ENCODE measurements around the gene SIGLEC7.

Gene SIGLEC7

DNA sequence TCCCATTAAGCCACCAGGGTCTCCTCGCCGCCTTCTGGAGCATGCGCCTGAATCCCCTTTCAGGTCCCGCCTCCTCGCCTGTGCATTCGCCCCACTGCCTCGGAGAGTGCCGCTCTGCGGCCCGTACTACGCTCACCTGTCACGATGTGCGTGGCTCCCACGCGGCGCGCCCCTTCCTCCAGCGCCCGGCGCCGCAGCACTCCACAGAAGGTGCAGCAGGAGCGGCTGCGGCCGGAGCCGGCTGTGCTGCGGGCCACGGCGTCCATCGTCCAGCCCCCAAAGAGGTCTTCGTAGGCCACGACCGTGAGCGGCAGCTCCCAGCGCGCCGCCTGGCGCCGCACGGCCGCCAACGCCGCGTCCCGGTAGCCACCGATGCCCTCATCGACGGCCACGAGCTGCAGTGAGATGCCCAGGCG lies 38.2 kb upstream of the SIGLEC7 start:
- Histone ChIP-seq H3K9me3 (ENCODE audit: insufficient read depth, low read depth, low read length) (peaks cover 5% of the 10 kb centered on the region), H3K23ac (ENCODE audit: low read length) (no peak overlapping the region), H3K36me3 (ENCODE audit: control insufficient read depth in 1 of 2, insufficient read depth in 2 of 2, low read length in 2 of 2) (peaks cover 22 to 23% of the 10 kb centered on the region in 2 experiments), H3K9ac (ENCODE audit: low read length) (no peak overlapping the region), H4K91ac (ENCODE audit: low read depth, low read length) (no peak overlapping the region), H3K18ac (ENCODE audit: low read length) (no peak overlapping the region), H3K4ac (ENCODE audit: low read depth, low read length) (no peak overlapping the region), H2AFZ (ENCODE audit: insufficient read depth, low read length, poor library complexity) (no peak overlapping the region), H2BK5ac (ENCODE audit: low read depth, low read length, poor library complexity) (no peak overlapping the region), H3K27ac (ENCODE audit: low read depth, low read length) (no peak overlapping the region), H2BK120ac (ENCODE audit: insufficient read depth, low read length, poor library complexity) (no peak overlapping the region), H3K79me1 (ENCODE audit: low read length) (peaks cover 2% of the 10 kb centered on the region), H2AK5ac (ENCODE audit: low read length) (no peak overlapping the region), H3K27me3 (ENCODE audit: insufficient read depth, low read length) (no peaks in the 10 kb centered on the region), H3K4me3 (ENCODE audit: low read depth, low read length) (no peak overlapping the region), H3K4me2 (ENCODE audit: low read length) (no peak overlapping the region), H4K8ac (ENCODE audit: low read depth, low read length) (no peak overlapping the region), H4K12ac (ENCODE audit: low read depth, low read length) (no peak overlapping the region), H3K14ac (ENCODE audit: low read length) (no peak overlapping the region), H2BK12ac (ENCODE audit: low read length) (no peak overlapping the region), H3K4me1 (ENCODE audit: control insufficient read depth in 1 of 2, insufficient read depth in 2 of 2, low read length in 2 of 2) (peaks cover 6 to 10% of the 10 kb centered on the region in 2 experiments), H3K79me2 (ENCODE audit: control insufficient read depth, insufficient read depth, low read length, poor library complexity) (no peaks in the 10 kb centered on the region)
- no peak for DNase-seq
- no CpG with 5 or more reads among the region's 49 CpGs for WGBS (ENCODE audit: extremely low coverage, insufficient coverage, insufficient read length)

GRCh38 chr19:51107406-51108065 lies 34.6 kb upstream of the SIGLEC7 start:
- no peaks in the 10 kb centered on the region for H3K79me2 ChIP-seq (ENCODE audit: control insufficient read depth, insufficient read depth, low read length, poor library complexity)
- peaks cover 12 to 13% of the 10 kb centered on the region in 2 experiments for H3K36me3 ChIP-seq (ENCODE audit: control insufficient read depth in 1 of 2, insufficient read depth in 2 of 2, low read length in 2 of 2)
- peak overlapping the region; percentile 14 for H3K9ac ChIP-seq (ENCODE audit: low read length)
- no peak overlapping the region for H3K27ac ChIP-seq (ENCODE audit: low read depth, low read length)
- H2AFZ ChIP-seq (ENCODE audit: insufficient read depth, low read length, poor library complexity) = peak overlapping the region; percentile 11
- peak overlapping the region; percentile 71 for H3K4me2 ChIP-seq (ENCODE audit: low read length)
- H4K91ac ChIP-seq (ENCODE audit: low read depth, low read length) = no peak overlapping the region
- no peak overlapping the region for H2BK5ac ChIP-seq (ENCODE audit: low read depth, low read length, poor library complexity)
- WGBS (ENCODE audit: extremely low coverage, insufficient coverage, insufficient read length) = no CpG with 5 or more reads among the region's 18 CpGs
- no peak overlapping the region for H3K18ac ChIP-seq (ENCODE audit: low read length)
- peak in 1 of 2 donors; percentile 14 for DNase-seq
- peak overlapping the region; percentile 64 for H4K8ac ChIP-seq (ENCODE audit: low read depth, low read length)
- peaks cover 2% of the 10 kb centered on the region for H3K79me1 ChIP-seq (ENCODE audit: low read length)
- no peak overlapping the region for H4K12ac ChIP-seq (ENCODE audit: low read depth, low read length)
- peak overlapping the region; percentile 87 for H3K4me3 ChIP-seq (ENCODE audit: low read depth, low read length)
- no peaks in the 10 kb centered on the region for H3K27me3 ChIP-seq (ENCODE audit: insufficient read depth, low read length)
- H3K23ac ChIP-seq (ENCODE audit: low read length) = no peak overlapping the region
- peaks cover 5% of the 10 kb centered on the region for H3K9me3 ChIP-seq (ENCODE audit: insufficient read depth, low read depth, low read length)
- H3K4ac ChIP-seq (ENCODE audit: low read depth, low read length) = peak overlapping the region; percentile 7
- H2BK12ac ChIP-seq (ENCODE audit: low read length) = no peak overlapping the region
- no peak overlapping the region for H2BK120ac ChIP-seq (ENCODE audit: insufficient read depth, low read length, poor library complexity)
- no peak overlapping the region for H2AK5ac ChIP-seq (ENCODE audit: low read length)
- peaks cover 7 to 10% of the 10 kb centered on the region in 2 experiments for H3K4me1 ChIP-seq (ENCODE audit: control insufficient read depth in 1 of 2, insufficient read depth in 2 of 2, low read length in 2 of 2)
- no peak overlapping the region for H3K14ac ChIP-seq (ENCODE audit: low read length)

DNA sequence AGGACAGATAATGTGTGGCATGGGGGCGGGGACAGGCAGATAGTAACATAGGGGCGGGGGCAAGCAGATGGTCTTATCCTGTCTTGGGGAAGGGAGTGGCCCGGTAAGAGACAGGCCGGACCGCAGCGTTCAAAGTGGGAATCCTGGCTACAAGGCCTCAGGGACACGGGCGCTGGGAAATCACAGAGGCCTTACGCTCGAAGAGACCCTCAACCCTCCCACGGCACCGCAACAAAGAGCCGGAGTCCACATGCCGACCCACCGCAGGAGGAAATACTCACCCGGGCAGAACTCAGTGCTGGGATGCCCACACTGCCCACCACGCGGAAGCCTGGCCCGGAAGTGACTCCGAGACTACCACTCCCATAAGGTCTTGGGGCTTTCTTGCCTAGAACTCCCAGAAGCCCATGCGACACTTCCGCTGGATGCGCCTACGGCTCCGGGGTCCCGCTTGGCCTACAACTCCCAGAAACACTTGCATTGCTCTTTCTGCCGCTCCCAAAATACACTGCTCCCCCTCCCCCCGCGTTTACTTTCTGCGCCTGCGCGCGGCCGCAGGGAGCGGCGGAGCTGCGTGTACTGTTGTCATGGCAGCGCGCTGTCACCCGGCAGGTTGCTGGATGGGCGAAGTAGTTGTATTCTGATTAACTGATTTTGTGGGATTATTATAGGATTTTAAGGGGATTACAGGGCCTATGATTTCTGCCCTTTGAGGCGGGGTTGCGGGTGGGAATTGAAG lies 33.9 kb upstream of the SIGLEC7 start, which contains the start of gene CTU1:
Gene CTU1, minus strand, starts transcription at position 344 of the 739 bp plus-strand sequence. CDS start 3,840 bp downstream, outside the sequence.
- WGBS (ENCODE audit: extremely low coverage, insufficient coverage, insufficient read length) = no CpG with 5 or more reads among the region's 43 CpGs
- H3K79me2 ChIP-seq (ENCODE audit: control insufficient read depth, insufficient read depth, low read length, poor library complexity) = no peaks in the 10 kb centered on the region
- peak within 1 kb of the TSS; percentile 71 for H3K4me2 ChIP-seq (ENCODE audit: low read length)
- H3K27ac ChIP-seq (ENCODE audit: low read depth, low read length) = no peak within 1 kb of the TSS
- H3K4me3 ChIP-seq (ENCODE audit: low read depth, low read length) = peak within 1 kb of the TSS; percentile 87
- H4K8ac ChIP-seq (ENCODE audit: low read depth, low read length) = peak within 1 kb of the TSS; percentile 66
- no peak within 1 kb of the TSS for H2BK5ac ChIP-seq (ENCODE audit: low read depth, low read length, poor library complexity)
- no peak within 1 kb of the TSS for H2AK5ac ChIP-seq (ENCODE audit: low read length)
- peak within 1 kb of the TSS; percentile 33 for H3K14ac ChIP-seq (ENCODE audit: low read length)
- peaks cover 2% of the 10 kb centered on the region for H3K79me1 ChIP-seq (ENCODE audit: low read length)
- H3K36me3 ChIP-seq (ENCODE audit: control insufficient read depth in 1 of 2, insufficient read depth in 2 of 2, low read length in 2 of 2) = peaks cover 11% of the 10 kb centered on the region in 2 experiments
- peak; percentile 99 for DNase-seq
- H3K9ac ChIP-seq (ENCODE audit: low read length) = peak within 1 kb of the TSS; percentile 78
- H2BK12ac ChIP-seq (ENCODE audit: low read length) = no peak within 1 kb of the TSS
- H3K4me1 ChIP-seq (ENCODE audit: control insufficient read depth in 1 of 2, insufficient read depth in 2 of 2, low read length in 2 of 2) = peaks cover 7 to 10% of the 10 kb centered on the region in 2 experiments
- H2BK120ac ChIP-seq (ENCODE audit: insufficient read depth, low read length, poor library complexity) = no peak within 1 kb of the TSS
- peaks cover 5% of the 10 kb centered on the region for H3K9me3 ChIP-seq (ENCODE audit: insufficient read depth, low read depth, low read length)
- peak within 1 kb of the TSS; percentile 7 for H3K4ac ChIP-seq (ENCODE audit: low read depth, low read length)
- H4K12ac ChIP-seq (ENCODE audit: low read depth, low read length) = peak within 1 kb of the TSS; percentile 61
- H3K27me3 ChIP-seq (ENCODE audit: insufficient read depth, low read length) = no peaks in the 10 kb centered on the region
- H2AFZ ChIP-seq (ENCODE audit: insufficient read depth, low read length, poor library complexity) = peak within 1 kb of the TSS; percentile 88
- H3K18ac ChIP-seq (ENCODE audit: low read length) = no peak within 1 kb of the TSS
- H4K91ac ChIP-seq (ENCODE audit: low read depth, low read length) = no peak within 1 kb of the TSS
- H3K23ac ChIP-seq (ENCODE audit: low read length) = no peak within 1 kb of the TSS

DNA sequence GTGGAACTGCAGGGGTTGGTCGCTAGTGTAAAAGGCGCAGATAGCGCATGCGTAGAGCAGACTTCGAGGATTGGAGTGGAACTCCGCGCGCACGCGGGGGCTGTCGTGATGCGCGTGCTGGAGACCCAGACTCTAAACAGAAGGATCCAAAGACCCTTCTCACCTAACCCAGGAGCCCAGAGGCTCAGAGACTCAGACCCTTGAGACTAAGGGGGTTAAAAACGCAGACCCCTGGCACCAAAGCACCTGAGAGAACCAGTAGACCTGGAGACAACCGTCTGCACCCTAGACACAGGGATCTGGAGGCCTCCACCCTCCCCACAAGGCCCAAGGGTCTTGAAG lies 33.3 kb upstream of the SIGLEC7 start:
- Histone ChIP-seq H3K79me1 (ENCODE audit: low read length) (peaks cover 2% of the 10 kb centered on the region), H3K79me2 (ENCODE audit: control insufficient read depth, insufficient read depth, low read length, poor library complexity) (no peaks in the 10 kb centered on the region), H3K9ac (ENCODE audit: low read length) (no peak overlapping the region)

More for the DNA sequence above, 33.3 kb upstream of the SIGLEC7 start:
- no peak for DNase-seq
- Histone ChIP-seq H4K12ac (ENCODE audit: low read depth, low read length) (peak overlapping the region; percentile 19), H2BK120ac (ENCODE audit: insufficient read depth, low read length, poor library complexity) (no peak overlapping the region), H3K4ac (ENCODE audit: low read depth, low read length) (no peak overlapping the region), H4K8ac (ENCODE audit: low read depth, low read length) (peak overlapping the region; percentile 66), H3K14ac (ENCODE audit: low read length) (no peak overlapping the region), H2AK5ac (ENCODE audit: low read length) (no peak overlapping the region), H3K18ac (ENCODE audit: low read length) (no peak overlapping the region), H3K9me3 (ENCODE audit: insufficient read depth, low read depth, low read length) (peaks cover 5% of the 10 kb centered on the region), H3K23ac (ENCODE audit: low read length) (no peak overlapping the region), H2AFZ (ENCODE audit: insufficient read depth, low read length, poor library complexity) (peak overlapping the region; percentile 88), H3K27me3 (ENCODE audit: insufficient read depth, low read length) (no peaks in the 10 kb centered on the region), H2BK12ac (ENCODE audit: low read length) (no peak overlapping the region), H4K91ac (ENCODE audit: low read depth, low read length) (no peak overlapping the region), H3K27ac (ENCODE audit: low read depth, low read length) (no peak overlapping the region), H2BK5ac (ENCODE audit: low read depth, low read length, poor library complexity) (no peak overlapping the region), H3K4me2 (ENCODE audit: low read length) (peak overlapping the region; percentile 70), H3K36me3 (ENCODE audit: control insufficient read depth in 1 of 2, insufficient read depth in 2 of 2, low read length in 2 of 2) (peaks cover 9 to 10% of the 10 kb centered on the region in 2 experiments), H3K4me3 (ENCODE audit: low read depth, low read length) (peak overlapping the region; percentile 57), H3K4me1 (ENCODE audit: control insufficient read depth in 1 of 2, insufficient read depth in 2 of 2, low read length in 2 of 2) (peaks cover 7 to 10% of the 10 kb centered on the region in 2 experiments)
- no CpG with 5 or more reads among the region's 15 CpGs for WGBS (ENCODE audit: extremely low coverage, insufficient coverage, insufficient read length)
